GM23248 (cell line): Measurements from ENCODE around the gene GNAI1.

Experiments
- EZH2 ChIP-seq: fragments of 200-600 bp; sonication (generic); IDR thresholded peaks from 2 replicates; pipeline ENCODE4 v1.6.1; 2018; ENCODE audit warnings: antibody characterized with exemption, mild to moderate bottlenecking; ENCODE audit not compliant: insufficient read depth, poor library complexity, severe bottlenecking
- EZH2phosphoT487 ChIP-seq: fragments of 200-600 bp; sonication (generic); IDR thresholded peaks from 2 replicates; pipeline ENCODE4 v1.6.1; 2018; ENCODE audit warnings: antibody characterized with exemption, moderate library complexity, mild to moderate bottlenecking, low read depth; ENCODE audit not compliant: insufficient read depth

GRCh38 chr7:80260606-80261005 lies 126.0 kb downstream of the GNAI1 start:
- TF ChIP-seq EZH2 (no peak), EZH2phosphoT487 (no peak)
